ENCODE results near the gene TRAM2.

Gene TRAM2

DNA sequence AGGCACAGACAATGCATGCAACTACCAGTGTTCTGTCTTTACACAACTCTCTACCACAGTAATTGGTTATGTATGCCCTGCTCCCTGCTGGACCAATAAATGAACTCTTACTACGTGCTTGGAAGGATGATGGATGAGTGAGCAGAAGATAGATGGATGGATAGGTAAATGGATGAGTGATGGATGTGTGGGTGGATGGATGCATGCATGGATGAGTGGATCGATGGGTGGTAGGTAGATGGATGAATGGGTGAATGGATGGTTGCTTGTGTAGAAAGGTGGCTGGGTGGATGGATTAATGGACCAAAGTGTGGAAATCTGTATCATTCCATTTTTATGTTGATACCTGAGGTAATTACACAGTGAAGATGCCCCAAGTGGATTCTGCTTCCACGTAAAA, 10.1 kb upstream of the TRAM2 start:
- TF ChIP-seq CTCF (IDR thresholded peaks at IDR 0.05; ENCODE audit: low read depth, low read length, missing control alignments), result no peak
- no peak for DNase-seq (ENCODE audit: low read depth)
- H3K4me3 ChIP-seq (ENCODE audit: low read depth, low read length), result no peak overlapping the region

GRCh38 chr6:52584203-52584602, 7.3 kb upstream of the TRAM2 start:
- no peak for TF ChIP-seq CTCF (IDR thresholded peaks at IDR 0.05; ENCODE audit: low read depth, low read length, missing control alignments)
- H3K4me3 ChIP-seq (ENCODE audit: low read depth, low read length), result no peak overlapping the region
- no peak for DNase-seq (ENCODE audit: low read depth)

DNA sequence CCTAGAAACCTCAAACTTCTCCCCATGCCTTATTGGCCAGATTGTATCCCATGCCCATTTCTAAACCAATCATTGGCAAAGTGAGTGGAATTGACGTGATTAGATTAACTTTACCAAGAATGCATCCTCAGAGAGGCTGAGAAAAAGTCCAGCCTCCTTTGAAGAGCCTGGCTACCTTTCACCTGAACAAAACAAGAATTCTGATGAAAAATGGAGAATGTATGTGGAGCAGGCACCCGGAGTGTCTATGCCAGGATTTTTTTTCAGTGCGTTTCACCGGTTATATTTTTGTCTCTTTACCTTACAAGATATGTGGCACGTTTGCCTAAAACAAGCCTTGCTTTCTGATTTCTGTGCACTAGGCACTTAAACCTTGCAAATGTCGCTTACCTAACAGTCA, 6.1 kb upstream of the TRAM2 start:
- TF ChIP-seq CTCF (IDR thresholded peaks at IDR 0.05; ENCODE audit: low read depth, low read length, missing control alignments), result no peak
- no peak overlapping the region for H3K4me3 ChIP-seq (ENCODE audit: low read depth, low read length)
- no peak for DNase-seq (ENCODE audit: low read depth)

DNA sequence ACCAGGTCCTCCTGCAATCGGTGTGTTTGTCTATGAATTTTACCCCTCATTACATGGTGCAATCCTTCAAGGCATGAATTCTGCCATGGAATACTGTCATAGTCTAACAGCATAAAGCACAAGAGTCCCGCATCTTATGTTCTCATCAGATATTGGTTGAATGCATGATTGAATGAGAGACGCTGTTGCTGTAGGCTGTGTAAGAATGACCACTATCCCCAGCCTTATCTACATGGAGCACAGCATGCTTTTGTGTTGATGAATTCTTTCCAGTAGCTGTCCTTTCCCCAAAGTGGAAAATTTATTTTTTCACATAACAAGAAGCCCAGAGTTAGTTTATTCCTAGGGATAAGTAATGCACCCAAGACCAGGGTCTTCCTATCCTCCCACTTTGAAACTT, 5.6 kb upstream of the TRAM2 start:
- no peak overlapping the region for H3K4me3 ChIP-seq (ENCODE audit: low read depth, low read length)
- no peak for DNase-seq (ENCODE audit: low read depth)
- no peak for TF ChIP-seq CTCF (IDR thresholded peaks at IDR 0.05; ENCODE audit: low read depth, low read length, missing control alignments)

DNA sequence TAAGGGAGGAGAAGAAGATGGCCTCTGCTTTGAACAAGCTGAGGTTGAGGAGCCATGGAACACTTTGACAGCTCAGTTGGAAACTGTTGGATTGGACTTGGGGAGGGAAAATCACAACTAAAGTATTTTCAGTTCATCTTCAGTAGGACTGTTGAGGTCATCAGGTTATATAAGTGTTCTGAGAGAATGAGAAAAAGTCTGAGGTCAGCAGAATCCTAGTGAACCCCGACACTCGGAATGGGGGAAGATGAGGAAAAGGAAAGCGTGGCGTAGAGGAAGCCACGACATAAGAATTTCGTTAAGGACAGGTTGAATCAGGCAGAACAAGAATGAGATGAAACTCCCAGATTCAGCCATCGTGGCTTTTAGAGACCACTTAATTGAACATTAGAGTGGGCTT, 4.0 kb upstream of the TRAM2 start:
- no peak for DNase-seq (ENCODE audit: low read depth)
- TF ChIP-seq CTCF (IDR thresholded peaks at IDR 0.05; ENCODE audit: low read depth, low read length, missing control alignments), result no peak
- H3K4me3 ChIP-seq (ENCODE audit: low read depth, low read length), result no peak overlapping the region

- DNase-seq (ENCODE audit: low read depth), result no peak
- TF ChIP-seq CTCF (IDR thresholded peaks at IDR 0.05; ENCODE audit: low read depth, low read length, missing control alignments), result no peak
- H3K4me3 ChIP-seq (ENCODE audit: low read depth, low read length), result no peak overlapping the region
These were observed 2.3 kb upstream of the TRAM2 start for GRCh38 chr6:52579006-52579660.

GRCh38 chr6:52577778-52578463, 1.1 kb upstream of the TRAM2 start:
- H3K4me3 ChIP-seq (ENCODE audit: low read depth, low read length), result peak overlapping the region; percentile 61
- DNase-seq (ENCODE audit: low read depth), result no peak
- TF ChIP-seq CTCF (IDR thresholded peaks at IDR 0.05; ENCODE audit: low read depth, low read length, missing control alignments), result no peak
